NCI-H526 (cell line): ENCODE results near the gene USP17L22.
"Not testable (repeated sequence)": the region's sequence is repeated elsewhere in the genome, so short reads cannot be mapped to it uniquely, and the experiment has no call there.

Experiments used
- DNase-seq, 2 experiments: peaks; one replicate each; lab custom pipeline; 2025; lab: John Stamatoyannopoulos, UW

The USP17L22 gene

GRCh38 chr4:9267319-9267718, at the start of gene USP17L22:
TSS of gene USP17L22 (plus strand) at chr4:9267619. CDS start at chr4:9267619, 0 bp downstream.
- DNase-seq, result not testable (repeated sequence)

DNA sequence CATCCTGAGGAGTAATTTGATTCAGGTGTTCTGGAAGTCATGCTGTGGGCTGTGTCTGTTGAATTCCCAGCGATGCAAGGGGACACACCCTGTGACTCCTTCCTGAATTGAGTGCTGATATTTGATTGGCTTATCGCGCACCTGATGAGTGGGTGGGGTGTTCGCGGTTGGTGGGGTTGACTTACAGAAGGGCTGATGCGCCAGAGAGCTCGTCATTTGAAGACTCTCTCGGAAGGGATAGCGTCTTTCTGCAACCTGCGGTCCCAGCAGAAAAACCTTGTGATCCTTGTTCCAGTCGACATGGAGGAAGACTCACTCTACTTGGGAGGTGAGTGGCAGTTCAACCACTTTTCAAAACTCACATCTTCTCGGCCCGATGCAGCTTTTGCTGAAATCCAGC, 47.6 kb upstream of the USP17L22 start, which contains the start of gene USP17L12:
Gene USP17L12, plus strand, starts transcription at position 301 of the 400 bp plus-strand sequence. Its CDS starts 0 bp downstream, at position 301.
- DNase-seq, result not testable (repeated sequence)

GRCh38 chr4:9224596-9224995, 42.8 kb upstream of the USP17L22 start, which contains the start of gene USP17L13:
TSS of gene USP17L13 (plus strand) at chr4:9224896. CDS start at chr4:9224896, 0 bp downstream.
- not testable (repeated sequence) for DNase-seq

GRCh38 chr4:9230249-9230648, 37.2 kb upstream of the USP17L22 start:
- DNase-seq, result not testable (repeated sequence)

DNA sequence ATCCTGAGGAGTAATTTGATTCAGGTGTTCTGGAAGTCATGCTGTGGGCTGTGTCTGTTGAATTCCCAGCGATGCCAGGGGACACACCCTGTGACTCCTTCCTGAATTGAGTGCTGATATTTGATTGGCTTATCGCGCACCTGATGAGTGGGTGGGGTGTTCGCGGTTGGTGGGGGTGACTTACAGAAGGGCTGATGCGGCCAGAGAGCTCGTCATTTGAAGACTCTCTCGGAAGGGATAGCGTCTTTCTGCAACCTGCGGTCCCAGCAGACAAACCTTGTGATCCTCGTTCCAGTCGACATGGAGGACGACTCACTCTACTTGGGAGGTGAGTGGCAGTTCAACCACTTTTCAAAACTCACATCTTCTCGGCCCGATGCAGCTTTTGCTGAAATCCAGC, 33.3 kb upstream of the USP17L22 start, which contains the start of gene USP17L15:
Gene USP17L15, plus strand, starts transcription at position 301 of the 400 bp plus-strand sequence. Its CDS starts 0 bp downstream, at position 301.
- DNase-seq, result not testable (repeated sequence)

GRCh38 chr4:9238461-9238860, 29.0 kb upstream of the USP17L22 start:
- DNase-seq, result not testable (repeated sequence)

GRCh38 chr4:9243579-9243978, 23.8 kb upstream of the USP17L22 start, which contains the start of gene USP17L17:
TSS of gene USP17L17 (plus strand) at chr4:9243879. CDS start at chr4:9243879, 0 bp downstream.
- not testable (repeated sequence) for DNase-seq

DNA sequence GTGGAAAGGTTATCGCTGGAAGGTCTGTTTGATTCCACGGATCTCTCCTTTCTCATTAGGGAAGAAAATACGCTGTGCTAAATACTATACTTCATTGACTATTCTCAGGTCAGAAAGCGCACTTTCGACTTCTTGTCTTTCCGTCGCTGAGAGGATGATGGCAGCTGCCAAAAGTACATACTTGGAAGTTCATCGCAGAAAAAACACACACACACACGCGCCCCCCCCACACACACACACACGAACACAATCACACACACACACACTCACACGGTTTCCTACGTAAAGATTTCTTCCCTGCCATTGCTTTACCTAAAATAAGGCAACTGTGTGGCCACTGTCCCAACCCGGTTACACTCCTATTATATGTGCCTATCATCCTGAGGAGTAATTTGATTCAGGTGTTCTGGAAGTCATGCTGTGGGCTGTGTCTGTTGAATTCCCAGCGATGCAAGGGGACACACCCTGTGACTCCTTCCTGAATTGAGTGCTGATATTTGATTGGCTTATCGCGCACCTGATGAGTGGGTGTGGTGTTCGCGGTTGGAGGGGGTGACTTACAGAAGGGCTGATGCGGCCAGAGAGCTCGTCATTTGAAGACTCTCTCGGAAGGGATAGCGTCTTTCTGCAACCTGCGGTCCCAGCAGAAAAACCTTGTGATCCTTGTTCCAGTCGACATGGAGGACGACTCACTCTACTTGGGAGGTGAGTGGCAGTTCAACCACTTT, 19.3 kb upstream of the USP17L22 start, which contains the start of gene USP17L18:
Gene USP17L18, plus strand, starts transcription at position 678 of the 728 bp plus-strand sequence. Its CDS starts 0 bp downstream, at position 678.
- not testable (repeated sequence) for DNase-seq

GRCh38 chr4:9253078-9253477, 14.3 kb upstream of the USP17L22 start, which contains the start of gene USP17L19:
TSS of gene USP17L19 (plus strand) at chr4:9253378. CDS start at chr4:9253378, 0 bp downstream.
- not testable (repeated sequence) for DNase-seq

- not testable (repeated sequence) for DNase-seq
Measured at GRCh38 chr4:9257824-9258223, 9.6 kb upstream of the USP17L22 start, which contains the start of gene USP17L20. TSS of gene USP17L20 (plus strand) at chr4:9258124. CDS start at chr4:9258124, 0 bp downstream.

- DNase-seq, result not testable (repeated sequence)
Measured at GRCh38 chr4:9262572-9262971, 4.8 kb upstream of the USP17L22 start, which contains the start of gene USP17L21. TSS of gene USP17L21 (plus strand) at chr4:9262872. CDS start at chr4:9262872, 0 bp downstream.

GRCh38 chr4:9271719-9272118, 4.3 kb downstream of the USP17L22 start:
- DNase-seq, result not testable (repeated sequence)
